ENCODE measurements around the gene PCDHB9. TPM values are rescaled to one million over a fixed set of nuclear protein-coding genes. Genes with fewer than 3 reads are reported as not detected.
"Not testable (repeated sequence)": the region's sequence is repeated elsewhere in the genome, so short reads cannot be mapped to it uniquely, and the experiment has no call there.

Gene PCDHB9
- total and polyA plus RNA-seq, 3 experiments from 2014 or later = not detected

- Mint-ChIP-seq H3K27me3 (peaks cover 18 to 33% of the 10 kb centered on the region in 2 donors), H3K9me3 (peaks cover 7 to 18% (median 11%) of the 10 kb centered on the region in 5 donors)
- H3K27me3 ChIP-seq (ENCODE audit: insufficient read depth, low read length, poor library complexity, severe bottlenecking); H3K27ac ChIP-seq (ENCODE audit: low read depth, low read length); POLR2A ChIA-PET; H3K4me1 ChIP-seq (ENCODE audit: insufficient read depth, low read length); H3K4me1 Mint-ChIP-seq; H3K9me3 ChIP-seq (ENCODE audit: low read length); CTCF ChIA-PET; H3K27ac Mint-ChIP-seq; H3K36me3 Mint-ChIP-seq; H3K4me3 ChIP-seq (ENCODE audit: low read length); H3K4me3 Mint-ChIP-seq; H3K36me3 ChIP-seq (ENCODE audit: insufficient read depth, low read length); DNase-seq: not testable (repeated sequence)
These were observed 7.6 kb upstream of the PCDHB9 start for GRCh38 chr5:141179371-141179770.

- H3K27ac ChIP-seq (ENCODE audit: low read depth, low read length); DNase-seq; H3K36me3 Mint-ChIP-seq; H3K4me1 ChIP-seq (ENCODE audit: insufficient read depth, low read length); H3K9me3 ChIP-seq (ENCODE audit: low read length); H3K27ac Mint-ChIP-seq; H3K4me3 Mint-ChIP-seq; H3K4me1 Mint-ChIP-seq; H3K4me3 ChIP-seq (ENCODE audit: low read length); CTCF ChIA-PET; H3K36me3 ChIP-seq (ENCODE audit: insufficient read depth, low read length); H3K27me3 ChIP-seq (ENCODE audit: insufficient read depth, low read length, poor library complexity, severe bottlenecking); POLR2A ChIA-PET: not testable (repeated sequence)
- H3K27me3 Mint-ChIP-seq = peaks cover 23 to 38% of the 10 kb centered on the region in 2 donors
- H3K9me3 Mint-ChIP-seq = peaks cover 7 to 20% (median 14%) of the 10 kb centered on the region in 5 donors
These were observed 7.1 kb upstream of the PCDHB9 start for GRCh38 chr5:141179876-141180275.

- Mint-ChIP-seq H3K4me3 (no peak overlapping the region), H3K27me3 (peaks cover 26 to 41% of the 10 kb centered on the region in 2 donors)
- POLR2A ChIA-PET = no interaction called here
These were observed 6.6 kb upstream of the PCDHB9 start for GRCh38 chr5:141180313-141180712.

GRCh38 chr5:141182248-141182647 is 4.7 kb upstream of the PCDHB9 start, which contains the start of gene PCDHB16:
Gene PCDHB16 (plus strand): TSS chr5:141182387. CDS start chr5:141182560, 173 bp downstream.
- Mint-ChIP-seq H3K9me3 (peaks cover 4 to 26% (median 21%) of the 10 kb centered on the region in 5 donors), H3K4me3 (no peak within 1 kb of the TSS), H3K27ac (no peak within 1 kb of the TSS), H3K4me1 (peaks cover 5 to 6% (median 6%) of the 10 kb centered on the region in 3 donors), H3K36me3 (peaks cover 0 to 5% (median 0%) of the 10 kb centered on the region in 3 donors), H3K27me3 (peaks cover 31 to 54% of the 10 kb centered on the region in 2 donors)
- ChIA-PET CTCF (no interaction called here), POLR2A (no interaction called here)
- H3K36me3 ChIP-seq (ENCODE audit: insufficient read depth, low read length) = no peaks in the 10 kb centered on the region
- H3K27ac ChIP-seq (ENCODE audit: low read depth, low read length) = no peak within 1 kb of the TSS
- no peaks in the 10 kb centered on the region for H3K4me1 ChIP-seq (ENCODE audit: insufficient read depth, low read length)
- no peak for DNase-seq
- H3K9me3 ChIP-seq (ENCODE audit: low read length) = no peaks in the 10 kb centered on the region
- H3K27me3 ChIP-seq (ENCODE audit: insufficient read depth, low read length, poor library complexity, severe bottlenecking) = no peaks in the 10 kb centered on the region
- H3K4me3 ChIP-seq (ENCODE audit: low read length) = no peak within 1 kb of the TSS

More at GRCh38 chr5:141180313-141180712, 6.6 kb upstream of the PCDHB9 start:
- H3K9me3 ChIP-seq (ENCODE audit: low read length) = no peaks in the 10 kb centered on the region
- Mint-ChIP-seq H3K27ac (no peak overlapping the region), H3K36me3 (no peaks in the 10 kb centered on the region), H3K4me1 (peaks cover 0 to 1% (median 0%) of the 10 kb centered on the region in 3 donors), H3K9me3 (peaks cover 4 to 21% (median 17%) of the 10 kb centered on the region in 5 donors)
- no peaks in the 10 kb centered on the region for H3K36me3 ChIP-seq (ENCODE audit: insufficient read depth, low read length)
- DNase-seq = no peak
- no peaks in the 10 kb centered on the region for H3K27me3 ChIP-seq (ENCODE audit: insufficient read depth, low read length, poor library complexity, severe bottlenecking)
- no peaks in the 10 kb centered on the region for H3K4me1 ChIP-seq (ENCODE audit: insufficient read depth, low read length)
- CTCF ChIA-PET = no interaction called here
- no peak overlapping the region for H3K27ac ChIP-seq (ENCODE audit: low read depth, low read length)
- H3K4me3 ChIP-seq (ENCODE audit: low read length) = no peak overlapping the region

- CTCF ChIA-PET, POLR2A ChIA-PET: not testable (repeated sequence)
These were observed 2.7 kb upstream of the PCDHB9 start for GRCh38 chr5:141184117-141184855.

GRCh38 chr5:141188682-141189081 is 1.7 kb downstream of the PCDHB9 start:
- Mint-ChIP-seq H3K9me3 (peaks cover 14 to 50% (median 41%) of the 10 kb centered on the region in 5 donors), H3K27me3 (peaks cover 36 to 64% of the 10 kb centered on the region in 2 donors)
- H3K4me3 Mint-ChIP-seq; H3K27ac ChIP-seq (ENCODE audit: low read depth, low read length); H3K36me3 Mint-ChIP-seq; H3K36me3 ChIP-seq (ENCODE audit: insufficient read depth, low read length); H3K4me1 ChIP-seq (ENCODE audit: insufficient read depth, low read length); H3K27me3 ChIP-seq (ENCODE audit: insufficient read depth, low read length, poor library complexity, severe bottlenecking); DNase-seq; POLR2A ChIA-PET; H3K27ac Mint-ChIP-seq; H3K4me1 Mint-ChIP-seq; H3K4me3 ChIP-seq (ENCODE audit: low read length); H3K9me3 ChIP-seq (ENCODE audit: low read length); CTCF ChIA-PET: not testable (repeated sequence)

More at GRCh38 chr5:141184117-141184855, 2.7 kb upstream of the PCDHB9 start:
- not testable (repeated sequence) for H3K36me3 ChIP-seq (ENCODE audit: insufficient read depth, low read length); H3K4me1 ChIP-seq (ENCODE audit: insufficient read depth, low read length); H3K27ac Mint-ChIP-seq; H3K4me3 ChIP-seq (ENCODE audit: low read length); H3K27me3 ChIP-seq (ENCODE audit: insufficient read depth, low read length, poor library complexity, severe bottlenecking); H3K9me3 ChIP-seq (ENCODE audit: low read length); H3K27ac ChIP-seq (ENCODE audit: low read depth, low read length); H3K36me3 Mint-ChIP-seq; H3K4me3 Mint-ChIP-seq; DNase-seq; H3K4me1 Mint-ChIP-seq
- Mint-ChIP-seq H3K27me3 (peaks cover 34 to 64% of the 10 kb centered on the region in 2 donors), H3K9me3 (peaks cover 11 to 36% (median 28%) of the 10 kb centered on the region in 5 donors)

- H3K9me3 ChIP-seq (ENCODE audit: low read length); H3K36me3 Mint-ChIP-seq; H3K4me1 ChIP-seq (ENCODE audit: insufficient read depth, low read length); H3K27me3 ChIP-seq (ENCODE audit: insufficient read depth, low read length, poor library complexity, severe bottlenecking); H3K4me3 Mint-ChIP-seq; H3K27ac ChIP-seq (ENCODE audit: low read depth, low read length); CTCF ChIA-PET; H3K36me3 ChIP-seq (ENCODE audit: insufficient read depth, low read length); H3K4me1 Mint-ChIP-seq; POLR2A ChIA-PET; H3K27ac Mint-ChIP-seq; H3K4me3 ChIP-seq (ENCODE audit: low read length); DNase-seq: not testable (repeated sequence)
- Mint-ChIP-seq H3K9me3 (peaks cover 14 to 50% (median 42%) of the 10 kb centered on the region in 5 donors), H3K27me3 (peaks cover 36 to 63% of the 10 kb centered on the region in 2 donors)
These were observed 2.2 kb downstream of the PCDHB9 start for GRCh38 chr5:141189131-141189530.

GRCh38 chr5:141192110-141192725 is 5.3 kb downstream of the PCDHB9 start, which contains the start of gene PCDHB10:
Gene PCDHB10 (plus strand): TSS chr5:141192353. CDS start chr5:141192553, 200 bp downstream.
- Mint-ChIP-seq H3K27me3 (peaks cover 30 to 52% of the 10 kb centered on the region in 2 donors), H3K9me3 (peaks cover 31 to 55% (median 53%) of the 10 kb centered on the region in 5 donors), H3K4me3 (peak within 1 kb of the TSS in 2 of 7 donors; percentile 11 to 25), H3K36me3 (peaks cover 1 to 5% (median 2%) of the 10 kb centered on the region in 3 donors), H3K27ac (no peak within 1 kb of the TSS), H3K4me1 (peaks cover under 1 to 3% (median under 1%) of the 10 kb centered on the region in 3 donors)
- no peak within 1 kb of the TSS for H3K4me3 ChIP-seq (ENCODE audit: low read length)
- H3K27me3 ChIP-seq (ENCODE audit: insufficient read depth, low read length, poor library complexity, severe bottlenecking) = no peaks in the 10 kb centered on the region
- no peak within 1 kb of the TSS for H3K27ac ChIP-seq (ENCODE audit: low read depth, low read length)
- ChIA-PET CTCF (no interaction called here), POLR2A (no interaction called here)
- H3K4me1 ChIP-seq (ENCODE audit: insufficient read depth, low read length) = no peaks in the 10 kb centered on the region
- H3K36me3 ChIP-seq (ENCODE audit: insufficient read depth, low read length) = no peaks in the 10 kb centered on the region
- H3K9me3 ChIP-seq (ENCODE audit: low read length) = peaks cover 5% of the 10 kb centered on the region
- peak in 1 of 5 donors; percentile 6 for DNase-seq

Data from CD8-positive, alpha-beta memory T cell (primary cell).